Upper lobe of left lung (tissue), 4 donors: ENCODE results near the gene EHMT1.

Experiments used
- POLR2A ChIP-seq, 4 donors: fragments of 450-650 bp; IDR thresholded peaks; one replicate each; pipeline ENCODE4 v1.5.1; 2016 to 2017; ENCODE audit warnings: antibody characterized with exemption in 4 of 4, mild to moderate bottlenecking in 2 of 4
- TF ChIP-seq, protein P1 (sequence below), 6 experiments: fragments of 450-650 bp in 4 of 6; fragments of 200-600 bp in 2 of 6; sonication (generic) in 2 of 6; IDR thresholded peaks; one replicate each; pipeline ENCODE4 v1.5.1; 2016 to 2019; ENCODE audit warnings: antibody characterized with exemption in 6 of 6

GRCh38 chr9:137717776-137718327 lies 99.0 kb downstream of the EHMT1 start:
- TF ChIP-seq, protein P1, sequence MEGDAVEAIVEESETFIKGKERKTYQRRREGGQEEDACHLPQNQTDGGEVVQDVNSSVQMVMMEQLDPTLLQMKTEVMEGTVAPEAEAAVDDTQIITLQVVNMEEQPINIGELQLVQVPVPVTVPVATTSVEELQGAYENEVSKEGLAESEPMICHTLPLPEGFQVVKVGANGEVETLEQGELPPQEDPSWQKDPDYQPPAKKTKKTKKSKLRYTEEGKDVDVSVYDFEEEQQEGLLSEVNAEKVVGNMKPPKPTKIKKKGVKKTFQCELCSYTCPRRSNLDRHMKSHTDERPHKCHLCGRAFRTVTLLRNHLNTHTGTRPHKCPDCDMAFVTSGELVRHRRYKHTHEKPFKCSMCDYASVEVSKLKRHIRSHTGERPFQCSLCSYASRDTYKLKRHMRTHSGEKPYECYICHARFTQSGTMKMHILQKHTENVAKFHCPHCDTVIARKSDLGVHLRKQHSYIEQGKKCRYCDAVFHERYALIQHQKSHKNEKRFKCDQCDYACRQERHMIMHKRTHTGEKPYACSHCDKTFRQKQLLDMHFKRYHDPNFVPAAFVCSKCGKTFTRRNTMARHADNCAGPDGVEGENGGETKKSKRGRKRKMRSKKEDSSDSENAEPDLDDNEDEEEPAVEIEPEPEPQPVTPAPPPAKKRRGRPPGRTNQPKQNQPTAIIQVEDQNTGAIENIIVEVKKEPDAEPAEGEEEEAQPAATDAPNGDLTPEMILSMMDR (IDR thresholded peaks at IDR 0.05): no peak
- TF ChIP-seq POLR2A (IDR thresholded peaks at IDR 0.05): no peak
